GM21528 (cell line): ENCODE data around the gene IL6R.

Experiments
- ATAC-seq: cut with Tn5 transposase; IDR thresholded peaks from one replicate; pipeline ENCODE4 v1.9.1; 2021; ENCODE audit warnings: mild to moderate bottlenecking, moderate library complexity; ENCODE audit not compliant: unreplicated experiment, low FRiP score

The IL6R gene

DNA sequence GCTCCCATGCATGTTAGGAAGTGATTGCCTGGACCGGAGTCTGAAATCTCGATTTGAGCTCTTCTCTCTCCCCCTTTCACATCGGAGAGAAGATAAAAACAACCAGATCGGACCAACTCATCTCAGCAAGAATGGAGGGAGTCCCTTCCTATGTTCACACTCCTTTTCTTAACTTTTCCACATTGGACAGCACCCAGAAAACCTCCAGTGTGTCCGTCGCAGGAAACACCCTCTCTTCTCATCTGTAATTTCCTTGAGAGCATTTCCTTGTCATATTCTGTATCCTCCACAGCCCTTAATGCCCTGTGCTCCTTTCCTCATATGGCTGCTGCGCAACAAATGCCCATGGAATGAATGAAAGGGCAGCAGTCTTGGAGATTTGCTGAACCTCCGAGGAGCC lies 95.4 kb downstream of the IL6R start:
- no peak for ATAC-seq

DNA sequence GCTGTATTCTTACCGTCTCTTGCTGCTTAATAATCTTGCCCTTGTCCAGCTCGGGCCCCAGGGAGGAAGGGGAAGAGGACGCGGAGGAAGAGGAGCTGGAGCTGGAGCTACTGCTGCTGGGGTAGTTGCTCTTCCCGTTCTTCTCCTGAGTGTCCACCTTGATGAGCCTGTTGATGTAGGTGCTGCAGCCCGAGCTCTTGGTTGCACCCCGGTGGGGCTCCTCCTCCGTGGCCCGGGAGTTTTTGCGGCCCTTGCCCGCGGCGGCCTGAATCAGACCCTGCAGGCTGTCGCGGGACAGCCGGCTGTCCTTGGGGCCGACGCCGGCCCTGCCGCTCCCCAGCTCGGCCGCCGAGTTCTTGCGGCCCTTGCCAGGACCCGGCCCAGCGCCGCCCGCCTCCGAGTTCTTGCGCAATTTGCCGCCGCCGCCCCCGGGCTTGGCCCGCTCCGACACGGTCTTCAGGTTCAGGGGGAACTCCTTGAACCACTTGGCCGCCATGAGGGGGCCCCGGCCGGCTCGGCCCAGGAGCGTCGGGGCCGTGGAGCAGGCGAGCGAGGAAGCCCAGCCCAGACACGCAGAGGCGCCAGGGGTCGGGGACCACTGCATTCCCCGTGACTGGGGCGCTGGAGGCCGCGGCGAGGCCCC lies 96.4 kb downstream of the IL6R start:
- ATAC-seq = no peak

DNA sequence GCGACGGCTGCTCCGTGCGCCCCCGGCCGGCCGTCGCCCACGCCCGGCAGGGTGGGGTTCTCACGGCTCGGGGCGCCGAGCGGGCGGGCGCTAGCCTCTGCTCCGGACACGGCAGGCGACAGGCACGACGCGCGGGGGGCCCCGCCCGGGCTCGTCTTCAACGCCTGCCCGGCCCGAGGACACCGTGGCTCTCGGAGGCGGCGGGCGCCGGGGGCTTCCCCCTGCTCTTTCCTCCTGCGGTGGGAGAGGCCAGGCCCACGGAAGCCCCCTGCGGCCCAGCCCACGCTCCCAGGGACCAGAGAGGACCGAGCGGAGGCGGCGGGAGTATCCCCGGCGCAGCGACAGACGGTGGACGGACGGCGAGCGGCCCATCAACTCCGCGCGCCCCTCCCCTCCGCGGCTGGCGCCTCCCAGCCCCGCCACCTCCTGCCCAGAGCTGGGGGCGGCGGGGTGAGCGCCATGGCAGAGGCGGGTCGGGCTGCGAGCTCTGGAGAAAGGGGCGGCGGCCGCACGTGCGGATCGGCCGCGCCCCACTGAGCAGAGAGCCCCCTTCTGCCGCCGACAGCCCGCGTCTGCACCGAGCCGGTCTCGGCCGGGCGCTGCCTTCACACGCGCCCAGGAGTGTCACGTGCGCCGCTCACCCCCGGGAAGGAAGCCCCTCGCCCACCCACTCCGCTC lies 97.1 kb downstream of the IL6R start, which contains the start of the genes SHE and TDRD10:
Gene SHE, minus strand, starts transcription at position 347 of the 678 bp plus-strand sequence. CDS start 386 bp downstream, outside the sequence.
Gene TDRD10, plus strand, starts transcription at position 154 of the 678 bp plus-strand sequence. CDS start 4,685 bp downstream, outside the sequence.
- no peak for ATAC-seq

DNA sequence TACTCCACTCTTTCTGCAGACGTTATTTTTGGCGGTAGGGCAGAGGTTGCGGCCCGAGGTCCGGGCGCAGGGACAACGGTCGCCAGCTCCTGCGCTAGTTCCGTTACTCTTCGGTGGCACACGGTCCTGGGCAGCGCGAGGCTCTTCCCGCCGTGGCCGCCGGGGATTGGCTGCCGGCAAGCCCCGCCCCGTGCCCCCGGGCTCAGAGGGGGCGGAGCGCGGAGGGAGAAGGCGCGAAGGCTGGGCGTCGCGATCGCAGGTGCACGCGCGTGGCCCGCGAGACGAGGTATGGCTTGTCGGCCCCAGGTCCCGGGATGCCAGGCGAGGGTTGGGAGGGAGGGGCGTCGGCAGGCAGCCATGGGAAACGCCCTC lies 97.6 kb downstream of the IL6R start:
- ATAC-seq = no peak

DNA sequence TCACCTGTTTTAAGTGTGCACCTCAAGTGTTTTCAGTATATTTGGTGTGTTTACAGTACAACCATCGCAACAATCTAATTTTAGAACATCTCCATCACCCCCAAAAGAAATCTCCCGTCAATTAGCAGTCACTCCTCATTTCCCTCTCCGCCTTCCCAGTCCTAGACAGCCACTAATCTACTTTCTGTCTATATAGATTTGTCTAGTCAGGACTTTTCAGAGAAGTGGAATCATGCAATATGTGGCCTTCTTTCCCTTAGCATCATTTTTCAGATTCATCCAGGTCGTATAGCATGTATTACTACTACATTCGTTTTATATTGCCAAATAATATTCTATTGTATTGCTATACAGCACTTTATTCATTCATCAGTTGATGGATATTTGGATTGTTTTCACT lies 98.8 kb downstream of the IL6R start:
- no peak for ATAC-seq

DNA sequence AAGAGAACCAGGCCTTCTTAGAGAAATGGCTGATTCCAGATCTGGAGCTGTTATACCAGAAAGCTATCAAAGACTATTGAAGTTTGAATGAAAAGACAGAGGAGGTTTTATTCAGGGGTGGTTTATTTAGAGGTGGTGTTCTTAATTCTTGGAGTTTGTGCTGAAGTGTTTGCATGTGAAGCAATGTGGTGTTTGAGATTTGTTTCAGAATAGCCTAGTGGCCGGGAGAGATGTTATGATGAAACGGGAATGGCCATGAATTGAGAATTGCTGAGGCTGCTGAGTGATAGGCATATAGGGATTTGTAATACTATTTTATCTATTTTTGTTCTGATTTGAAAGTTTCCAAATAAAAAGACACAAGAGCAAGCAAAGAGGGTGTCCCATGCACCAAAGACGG lies 107.6 kb downstream of the IL6R start:
- ATAC-seq = no peak

DNA sequence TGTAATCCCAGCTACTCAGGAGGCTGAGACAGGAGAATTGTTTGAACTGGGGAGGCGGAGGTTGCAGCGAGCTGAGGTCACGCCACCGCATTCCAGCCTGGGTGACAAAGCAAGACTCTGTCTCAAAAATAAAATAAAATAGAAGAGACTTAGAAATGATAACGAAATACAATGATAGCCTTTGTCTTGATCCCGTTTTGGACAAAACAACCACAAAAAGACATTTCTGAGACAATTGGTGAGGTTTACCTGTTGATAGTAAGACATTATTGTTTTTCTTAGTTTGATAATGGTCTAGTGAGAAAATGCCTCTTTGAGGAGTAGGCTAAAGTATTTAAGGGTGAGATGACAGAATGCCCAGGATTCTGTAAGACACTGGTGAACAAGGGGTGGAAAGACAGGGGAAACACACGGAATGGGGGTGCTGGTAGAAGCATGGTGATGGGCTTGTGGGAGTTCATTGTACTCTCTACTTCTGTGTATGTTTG lies 109.0 kb downstream of the IL6R start:
- no peak for ATAC-seq

DNA sequence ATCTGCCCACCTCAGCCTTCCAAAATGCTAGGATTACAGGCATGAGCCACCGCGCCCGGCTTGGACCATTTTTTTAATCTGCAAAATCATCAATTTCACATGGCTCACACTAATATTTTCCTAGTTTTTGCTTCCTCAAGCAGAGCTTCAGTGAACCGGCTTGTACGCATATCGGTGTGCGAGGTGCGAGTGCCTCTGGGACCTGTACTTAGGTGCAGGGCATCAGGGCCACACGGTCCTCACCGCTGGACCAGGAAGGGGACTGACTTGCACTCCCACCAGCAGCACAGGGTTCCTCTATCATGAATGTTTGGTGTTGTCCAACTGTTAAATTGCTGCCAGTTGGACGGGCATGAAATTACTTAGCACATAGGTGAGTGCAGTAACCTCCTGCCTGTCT lies 112.5 kb downstream of the IL6R start:
- no peak for ATAC-seq
